B cell (primary cell): ENCODE measurements around the gene DCDC2B. TPM values are rescaled to one million over a fixed set of nuclear protein-coding genes. Genes with fewer than 3 reads are reported as not detected.
A peak's percentile ranks its signal among the peaks of the same experiment; 100 is the strongest.

ENCODE experiments used
- ATAC-seq: fragments of 200-7000 bp; cut with Tn5 transposase; one replicate; pipeline ENCODE4 v1.10.0; 2021; ENCODE audit warnings: low read depth, mild to moderate bottlenecking, moderate number of reproducible peaks, moderate library complexity
- CTCF ChIA-PET: fragments of 350-600 bp; sonication (Branson Sonifier 250); formaldehyde crosslinking; loops from one replicate; lab custom pipeline; 2021; ENCODE audit warnings: antibody characterized with exemption, inconsistent platforms; lab: Charles Lee
- POLR2A ChIA-PET: fragments of 350-600 bp; sonication (Branson Sonifier 250); formaldehyde crosslinking; loops from one replicate; lab custom pipeline; 2021; ENCODE audit warnings: antibody characterized with exemption; lab: Charles Lee
- DNase-seq: peaks from one replicate; pipeline ENCODE4 v3.0.0; 2013
- H2AFZ ChIP-seq: 2 replicates; pipeline ENCODE4 v1.6.1; 2012; ENCODE audit warnings: mild to moderate bottlenecking, low read depth, low read length; ENCODE audit not compliant: insufficient read depth, poor library complexity, severe bottlenecking
- H3K27ac ChIP-seq, 2 donors: 1 replicate in 1 of 2; 2 replicates in 1 of 2; pipeline ENCODE4 v1.5.1; 2012 to 2013; ENCODE audit warnings: low read length in 2 of 2, mild to moderate bottlenecking in 2 of 2, moderate library complexity in 1 of 2
- H3K27me3 ChIP-seq, 4 experiments: fragments of 200-600 bp in 1 of 4; sonication (generic) in 1 of 4; replicated peaks in 1 of 4; 1 replicate in 2 of 4; 2 replicates in 2 of 4; pipeline versions ENCODE4 v1.6.1 to v1.7.0; 2013 to 2016; ENCODE audit warnings: low read length in 3 of 4, mild to moderate bottlenecking in 2 of 4, mixed read lengths in 1 of 4, moderate library complexity in 1 of 4; ENCODE audit not compliant: insufficient read depth in 4 of 4, control insufficient read depth in 3 of 4; ENCODE audit errors: control extremely low read depth in 1 of 4
- H3K36me3 ChIP-seq, 2 experiments: replicated peaks in 1 of 2; 1 replicate in 1 of 2; 2 replicates in 1 of 2; pipeline versions ENCODE4 v1.6.1 to v1.7.1; 2013; ENCODE audit warnings: low read length in 1 of 2; ENCODE audit not compliant: insufficient read depth in 2 of 2, control insufficient read depth in 1 of 2; ENCODE audit errors: control extremely low read depth in 1 of 2, extremely low read depth in 1 of 2
- H3K4me1 ChIP-seq, 2 donors: fragments of 200-600 bp in 1 of 2; sonication (generic) in 1 of 2; 1 replicate in 1 of 2; 2 replicates in 1 of 2; pipeline versions ENCODE4 v1.5.1 to v1.6.1; 2013 to 2017; ENCODE audit warnings: low read length in 2 of 2; ENCODE audit not compliant: control insufficient read depth in 2 of 2, insufficient read depth in 2 of 2
- H3K4me2 ChIP-seq: replicated peaks from 2 replicates; pipeline ENCODE3; 2012; ENCODE audit warnings: mild to moderate bottlenecking, low read depth, low read length; ENCODE audit not compliant: poor library complexity, severe bottlenecking
- H3K4me3 ChIP-seq, 5 experiments: fragments of 200-600 bp in 1 of 5; sonication (generic) in 1 of 5; 1 replicate in 3 of 5; 2 replicates in 2 of 5; pipeline versions ENCODE4 v1.5.1 to v1.7.0; 2011 to 2016; ENCODE audit warnings: low read length in 4 of 5, mild to moderate bottlenecking in 4 of 5, low read depth in 2 of 5, control low read depth in 1 of 5, moderate library complexity in 1 of 5; ENCODE audit not compliant: insufficient read depth in 1 of 5; ENCODE audit errors: control extremely low read depth in 1 of 5, extremely low read depth in 1 of 5
- H3K79me2 ChIP-seq: fragments of 200-600 bp; sonication (generic); one replicate; pipeline ENCODE4 v1.6.0; 2016; ENCODE audit warnings: low read length; ENCODE audit not compliant: control insufficient read depth, insufficient read depth
- H3K9ac ChIP-seq: fragments of 200-600 bp; sonication (generic); 2 replicates; pipeline ENCODE4 v1.6.1; 2017; ENCODE audit warnings: mild to moderate bottlenecking, low read length, moderate library complexity
- H3K9me3 ChIP-seq, 3 donors: one replicate each; pipeline versions ENCODE4 v1.6.1 to v1.7.1; 2013; ENCODE audit warnings: low read length in 2 of 3; ENCODE audit not compliant: control insufficient read depth in 2 of 3, insufficient read depth in 1 of 3; ENCODE audit errors: control extremely low read depth in 1 of 3
- H4K20me1 ChIP-seq: 2 replicates; pipeline ENCODE4 v1.6.0; 2012; ENCODE audit warnings: mild to moderate bottlenecking, low read length; ENCODE audit not compliant: insufficient read depth, control insufficient read depth, poor library complexity, severe bottlenecking
- H3K27ac Mint-ChIP-seq: one replicate; pipeline ENCODE4 v1.8.0; 2021; ENCODE audit warnings: mixed read lengths
- H3K27me3 Mint-ChIP-seq: one replicate; pipeline ENCODE4 v1.8.0; 2021; ENCODE audit warnings: mixed read lengths
- H3K4me1 Mint-ChIP-seq: one replicate; pipeline ENCODE4 v1.8.0; 2021; ENCODE audit warnings: mixed read lengths
- H3K4me3 Mint-ChIP-seq: one replicate; pipeline ENCODE4 v1.8.0; 2021; ENCODE audit warnings: mixed read lengths
- H3K9me3 Mint-ChIP-seq: one replicate; pipeline ENCODE4 v1.8.0; 2022; ENCODE audit warnings: mixed read lengths; ENCODE audit not compliant: insufficient read depth
- EZH2 ChIP-seq: IDR thresholded peaks from 2 replicates; pipeline ENCODE4 v1.6.1; 2012; ENCODE audit warnings: borderline replicate concordance, low read depth, mild to moderate bottlenecking, moderate library complexity, low read length; ENCODE audit not compliant: insufficient read depth, poor library complexity, severe bottlenecking
- WGBS: methylation state at CpG from one replicate; pipeline ENCODE4 v1.1.5; 2013; ENCODE audit warnings: missing lambda C conversion rate; ENCODE audit not compliant: insufficient coverage; 5-methylcytosine and 5-hydroxymethylcytosine counted together
- intact Hi-C: fragments of 100-400 bp; cut with micrococcal nuclease; formaldehyde crosslinking; loops from one replicate; pipeline ENCODE4 v1.10.0; 2022
- polyA plus RNA-seq: library from polyadenylated mRNA; depleted of rRNA; stranded (reverse); fragments of >200 nt; gene quantifications from 2 replicates; pipeline ENCODE4 v1.2.3, GENCODE V29; 2012
- total RNA-seq, 2 donors: library from RNA; stranded (reverse); fragments of 120-200 nt in 1 of 2; gene quantifications; 1 replicate in 1 of 2; 2 replicates in 1 of 2; pipeline versions ENCODE4 v1.2.3 to v1.2.4, GENCODE V29; 2013 to 2022
- TF ChIP-seq, protein P1 (sequence below): fragments of 200-600 bp; IDR thresholded peaks from one replicate; pipeline ENCODE4 v1.8.0; 2022; ENCODE audit warnings: antibody characterized with exemption, mild to moderate bottlenecking

Gene DCDC2B
- total and polyA plus RNA-seq, 2 donors (not counting 1 experiment from before 2014, with no cell fraction given) = not detected

DNA sequence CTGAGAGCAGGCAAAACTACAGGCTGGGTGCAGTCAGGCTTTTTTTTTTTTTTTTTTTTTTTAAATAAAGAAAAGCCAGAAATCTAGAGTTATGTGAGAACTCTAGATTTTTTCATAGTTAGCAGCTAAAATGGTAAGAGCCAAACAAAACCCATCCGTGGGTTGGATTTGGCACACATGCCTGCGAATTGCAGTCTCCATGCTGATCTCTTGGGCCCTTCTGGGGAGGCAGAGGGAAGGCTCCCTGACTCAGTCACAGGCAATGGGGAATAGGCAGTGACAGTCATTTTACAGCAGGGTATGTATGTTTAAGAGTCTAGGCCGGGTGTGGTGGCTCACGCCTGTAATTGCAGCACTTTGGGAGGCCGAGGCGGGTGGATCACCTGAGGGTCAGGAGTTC is 26.8 kb upstream of the DCDC2B start:
- DNase-seq (no peak), ATAC-seq (no peak)
- Histone ChIP-seq H3K27ac (no peak overlapping the region), H2AFZ (no peak overlapping the region), H3K4me2 (no peak overlapping the region), H3K79me2 (peaks cover 61% of the 10 kb centered on the region), H3K4me1 (peaks cover 21 to 31% of the 10 kb centered on the region in 2 donors), H3K4me3 (no peak overlapping the region), H3K9me3 (no peaks in the 10 kb centered on the region), H4K20me1 (peaks cover 37% of the 10 kb centered on the region), H3K36me3 (peaks cover 0 to 31% of the 10 kb centered on the region in 2 experiments), H3K27me3 (no peaks in the 10 kb centered on the region), H3K9ac (no peak overlapping the region)
- intact Hi-C loops = no loop called here
- no peaks in the 10 kb centered on the region for H3K27me3 Mint-ChIP-seq
- POLR2A ChIA-PET = interaction anchor here (0.6 to 0.7 kb wide), 3 partner anchors 24 to 75 kb away, joined by 3 to 9 read pairs (median 5); no protein-coding TSS in a partner anchor
- CTCF ChIA-PET = interaction anchor here (0.6 to 1.1 kb wide), 3 partner anchors 11 to 66 kb away, joined by 3 read pairs; no protein-coding TSS in a partner anchor
- H3K9me3 Mint-ChIP-seq = no peaks in the 10 kb centered on the region
- TF ChIP-seq EZH2 = no peak
- TF ChIP-seq, protein P1, sequence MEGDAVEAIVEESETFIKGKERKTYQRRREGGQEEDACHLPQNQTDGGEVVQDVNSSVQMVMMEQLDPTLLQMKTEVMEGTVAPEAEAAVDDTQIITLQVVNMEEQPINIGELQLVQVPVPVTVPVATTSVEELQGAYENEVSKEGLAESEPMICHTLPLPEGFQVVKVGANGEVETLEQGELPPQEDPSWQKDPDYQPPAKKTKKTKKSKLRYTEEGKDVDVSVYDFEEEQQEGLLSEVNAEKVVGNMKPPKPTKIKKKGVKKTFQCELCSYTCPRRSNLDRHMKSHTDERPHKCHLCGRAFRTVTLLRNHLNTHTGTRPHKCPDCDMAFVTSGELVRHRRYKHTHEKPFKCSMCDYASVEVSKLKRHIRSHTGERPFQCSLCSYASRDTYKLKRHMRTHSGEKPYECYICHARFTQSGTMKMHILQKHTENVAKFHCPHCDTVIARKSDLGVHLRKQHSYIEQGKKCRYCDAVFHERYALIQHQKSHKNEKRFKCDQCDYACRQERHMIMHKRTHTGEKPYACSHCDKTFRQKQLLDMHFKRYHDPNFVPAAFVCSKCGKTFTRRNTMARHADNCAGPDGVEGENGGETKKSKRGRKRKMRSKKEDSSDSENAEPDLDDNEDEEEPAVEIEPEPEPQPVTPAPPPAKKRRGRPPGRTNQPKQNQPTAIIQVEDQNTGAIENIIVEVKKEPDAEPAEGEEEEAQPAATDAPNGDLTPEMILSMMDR = no peak
- no peak overlapping the region for H3K27ac Mint-ChIP-seq
- WGBS = 94% methylated on average over 6 of the region's 6 CpGs
- H3K4me3 Mint-ChIP-seq = peak overlapping the region; percentile 49
- peaks cover 44% of the 10 kb centered on the region for H3K4me1 Mint-ChIP-seq

DNA sequence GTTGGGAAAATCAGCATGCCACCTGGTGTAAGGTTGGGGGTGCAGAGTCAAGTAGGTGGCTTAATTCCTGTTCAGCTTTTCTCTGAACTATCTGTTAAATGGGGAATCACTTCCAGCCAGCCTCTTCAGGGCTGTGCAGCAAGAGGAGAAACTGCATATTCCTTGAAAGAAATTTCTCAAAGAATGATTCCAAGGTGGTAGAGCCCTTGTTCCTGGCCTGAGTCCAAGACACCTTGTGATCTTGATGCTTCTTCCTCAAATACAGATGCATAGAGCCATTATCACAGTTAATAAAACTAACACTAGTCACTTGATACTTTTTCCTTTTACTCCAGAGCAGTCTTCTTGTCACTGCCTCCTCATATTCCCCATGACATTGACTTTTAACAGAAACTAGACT is 24.2 kb upstream of the DCDC2B start:
- ATAC-seq = no peak
- no peak overlapping the region for H3K9ac ChIP-seq
- H3K4me1 Mint-ChIP-seq = peaks cover 38% of the 10 kb centered on the region
- DNase-seq = no peak
- no peaks in the 10 kb centered on the region for H3K27me3 ChIP-seq
- H3K27me3 Mint-ChIP-seq = no peaks in the 10 kb centered on the region
- H3K36me3 ChIP-seq = peaks cover 0 to 56% of the 10 kb centered on the region in 2 experiments
- TF ChIP-seq EZH2 = no peak
- TF ChIP-seq, protein P1 = no peak
- H4K20me1 ChIP-seq = peaks cover 53% of the 10 kb centered on the region
- H3K4me1 ChIP-seq = peaks cover 16 to 23% of the 10 kb centered on the region in 2 donors
- H3K27ac ChIP-seq = no peak overlapping the region
- no peak overlapping the region for H2AFZ ChIP-seq
- no peak overlapping the region for H3K27ac Mint-ChIP-seq
- H3K9me3 Mint-ChIP-seq = no peaks in the 10 kb centered on the region
- H3K4me3 Mint-ChIP-seq = no peak overlapping the region
- H3K9me3 ChIP-seq = no peaks in the 10 kb centered on the region
- no peak overlapping the region for H3K4me2 ChIP-seq
- ChIA-PET CTCF (interaction anchor here (0.5 kb wide), 1 partner anchor 311 kb away, joined by 3 read pairs; no protein-coding TSS in a partner anchor), POLR2A (no interaction called here)
- intact Hi-C loops = no loop called here
- no peak overlapping the region for H3K4me3 ChIP-seq
- H3K79me2 ChIP-seq = peaks cover 68% of the 10 kb centered on the region
